GM19238 (cell line): Measurements from ENCODE around the gene FITM1.

Experiments
- DNase-seq: peaks from one replicate; pipeline ENCODE4 v3.0.0; 2011; ENCODE audit warnings: low spot score; ENCODE audit not compliant: insufficient read length

Gene FITM1

GRCh38 chr14:24139272-24139934 is 8.9 kb downstream of the FITM1 start:
- DNase-seq, result no peak

GRCh38 chr14:24141097-24141880 is 10.8 kb downstream of the FITM1 start, which contains the start of gene EMC9:
Gene EMC9 (minus strand): TSS chr14:24141591. CDS start chr14:24141304, 287 bp downstream.
- peak; percentile 96 for DNase-seq

- DNase-seq, result no peak
These were observed 13.1 kb downstream of the FITM1 start for GRCh38 chr14:24143511-24143910.

GRCh38 chr14:24144451-24144850 is 14.0 kb downstream of the FITM1 start:
- no peak for DNase-seq

GRCh38 chr14:24145219-24145618 is 14.8 kb downstream of the FITM1 start:
- no peak for DNase-seq

GRCh38 chr14:24145690-24146452 is 15.4 kb downstream of the FITM1 start:
- DNase-seq, result no peak

GRCh38 chr14:24146453-24146977 is 16.1 kb downstream of the FITM1 start, which contains the start of gene PSME2:
Gene PSME2 (minus strand): TSS chr14:24146610. CDS start chr14:24146581, 29 bp downstream.
- peak; percentile 98 for DNase-seq

- peak; percentile 98 for DNase-seq
These were observed 16.7 kb downstream of the FITM1 start, which contains the start of gene RNF31 for GRCh38 chr14:24146978-24147760. Gene RNF31 (plus strand): TSS chr14:24147498. CDS start chr14:24147699, 201 bp downstream.

- no peak for DNase-seq
These were observed 17.4 kb downstream of the FITM1 start for GRCh38 chr14:24147761-24148428.

- DNase-seq, result no peak
These were observed 19.0 kb downstream of the FITM1 start for GRCh38 chr14:24149302-24149969.

GRCh38 chr14:24150061-24150460 is 19.6 kb downstream of the FITM1 start:
- no peak for DNase-seq

GRCh38 chr14:24150567-24150966 is 20.1 kb downstream of the FITM1 start:
- DNase-seq, result no peak

GRCh38 chr14:24150993-24151392 is 20.5 kb downstream of the FITM1 start:
- DNase-seq, result no peak

GRCh38 chr14:24151404-24152080 is 21.1 kb downstream of the FITM1 start:
- no peak for DNase-seq

GRCh38 chr14:24155100-24155499 is 24.6 kb downstream of the FITM1 start:
- DNase-seq, result no peak

GRCh38 chr14:24156840-24157239 is 26.4 kb downstream of the FITM1 start:
- DNase-seq, result no peak

- no peak for DNase-seq
These were observed 26.9 kb downstream of the FITM1 start for GRCh38 chr14:24157331-24157730.

- DNase-seq, result no peak
These were observed 29.5 kb downstream of the FITM1 start for GRCh38 chr14:24159777-24160498.
